SU-DHL-6 (cell line): Measurements from ENCODE around the gene MCOLN1.

Source experiments
- EZH2phosphoT487 ChIP-seq: fragments of 200-600 bp; sonication (generic), shearing (Covaris generic); conservative IDR thresholded peaks from 2 replicates; pipeline ENCODE4 v1.6.1; 2018; ENCODE audit warnings: mild to moderate bottlenecking, antibody characterized with exemption, low read length, moderate library complexity, mixed read lengths
- TF ChIP-seq, protein P1 (sequence below): fragments of 200-600 bp; sonication (generic); IDR thresholded peaks from one replicate; pipeline ENCODE4 v1.5.1; 2017; ENCODE audit warnings: antibody characterized with exemption, mild to moderate bottlenecking, low read length, moderate library complexity; ENCODE audit not compliant: insufficient read depth, poor library complexity, severe bottlenecking

- TF ChIP-seq, protein P1, sequence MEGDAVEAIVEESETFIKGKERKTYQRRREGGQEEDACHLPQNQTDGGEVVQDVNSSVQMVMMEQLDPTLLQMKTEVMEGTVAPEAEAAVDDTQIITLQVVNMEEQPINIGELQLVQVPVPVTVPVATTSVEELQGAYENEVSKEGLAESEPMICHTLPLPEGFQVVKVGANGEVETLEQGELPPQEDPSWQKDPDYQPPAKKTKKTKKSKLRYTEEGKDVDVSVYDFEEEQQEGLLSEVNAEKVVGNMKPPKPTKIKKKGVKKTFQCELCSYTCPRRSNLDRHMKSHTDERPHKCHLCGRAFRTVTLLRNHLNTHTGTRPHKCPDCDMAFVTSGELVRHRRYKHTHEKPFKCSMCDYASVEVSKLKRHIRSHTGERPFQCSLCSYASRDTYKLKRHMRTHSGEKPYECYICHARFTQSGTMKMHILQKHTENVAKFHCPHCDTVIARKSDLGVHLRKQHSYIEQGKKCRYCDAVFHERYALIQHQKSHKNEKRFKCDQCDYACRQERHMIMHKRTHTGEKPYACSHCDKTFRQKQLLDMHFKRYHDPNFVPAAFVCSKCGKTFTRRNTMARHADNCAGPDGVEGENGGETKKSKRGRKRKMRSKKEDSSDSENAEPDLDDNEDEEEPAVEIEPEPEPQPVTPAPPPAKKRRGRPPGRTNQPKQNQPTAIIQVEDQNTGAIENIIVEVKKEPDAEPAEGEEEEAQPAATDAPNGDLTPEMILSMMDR, result no peak
- no peak for TF ChIP-seq EZH2phosphoT487
Observed at GRCh38 chr19:7507884-7508283, 14.5 kb upstream of the MCOLN1 start.
